ENCODE results near the gene STX17. TPM values are rescaled to one million over a fixed set of nuclear protein-coding genes. Genes with fewer than 3 reads are reported as not detected.

The STX17 gene
- total and polyA plus RNA-seq, 9 donors: 7.7 to 43.1 (median 32.1) TPM

DNA sequence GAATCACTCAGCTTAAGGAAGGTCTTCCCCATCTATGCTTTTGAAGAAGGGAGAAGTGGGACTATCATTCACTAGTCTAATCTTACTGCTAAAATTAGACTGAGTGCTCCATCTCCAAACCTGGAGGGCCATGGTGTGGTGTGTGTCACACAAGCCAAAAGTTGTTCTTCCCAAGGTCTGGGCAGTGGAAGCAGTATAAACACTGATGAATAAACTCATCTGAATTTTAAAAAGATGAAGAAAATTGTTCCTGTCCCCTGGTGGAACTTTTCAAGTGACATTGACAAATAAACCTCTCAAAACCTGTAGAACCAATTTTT lies 16.2 kb downstream of the STX17 start:
- no peak overlapping the region for H3K27ac ChIP-seq
- H3K36me3 ChIP-seq: no peaks in the 10 kb centered on the region
- TF ChIP-seq, protein P1, sequence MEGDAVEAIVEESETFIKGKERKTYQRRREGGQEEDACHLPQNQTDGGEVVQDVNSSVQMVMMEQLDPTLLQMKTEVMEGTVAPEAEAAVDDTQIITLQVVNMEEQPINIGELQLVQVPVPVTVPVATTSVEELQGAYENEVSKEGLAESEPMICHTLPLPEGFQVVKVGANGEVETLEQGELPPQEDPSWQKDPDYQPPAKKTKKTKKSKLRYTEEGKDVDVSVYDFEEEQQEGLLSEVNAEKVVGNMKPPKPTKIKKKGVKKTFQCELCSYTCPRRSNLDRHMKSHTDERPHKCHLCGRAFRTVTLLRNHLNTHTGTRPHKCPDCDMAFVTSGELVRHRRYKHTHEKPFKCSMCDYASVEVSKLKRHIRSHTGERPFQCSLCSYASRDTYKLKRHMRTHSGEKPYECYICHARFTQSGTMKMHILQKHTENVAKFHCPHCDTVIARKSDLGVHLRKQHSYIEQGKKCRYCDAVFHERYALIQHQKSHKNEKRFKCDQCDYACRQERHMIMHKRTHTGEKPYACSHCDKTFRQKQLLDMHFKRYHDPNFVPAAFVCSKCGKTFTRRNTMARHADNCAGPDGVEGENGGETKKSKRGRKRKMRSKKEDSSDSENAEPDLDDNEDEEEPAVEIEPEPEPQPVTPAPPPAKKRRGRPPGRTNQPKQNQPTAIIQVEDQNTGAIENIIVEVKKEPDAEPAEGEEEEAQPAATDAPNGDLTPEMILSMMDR (IDR thresholded peaks at IDR 0.05): no peak
- TF ChIP-seq EP300 (IDR thresholded peaks at IDR 0.05) (no peak), POLR2A (IDR thresholded peaks at IDR 0.05) (no peak)
- intact Hi-C loops (cut with DNase I): no loop called here
- H3K27me3 ChIP-seq: no peaks in the 10 kb centered on the region
- no peak overlapping the region for H3K4me3 ChIP-seq
- H3K9me3 ChIP-seq: peaks cover 0 to 4% of the 10 kb centered on the region in 2 donors
- DNase-seq: no peak
- H3K4me1 ChIP-seq (ENCODE audit: insufficient read depth): no peaks in the 10 kb centered on the region

DNA sequence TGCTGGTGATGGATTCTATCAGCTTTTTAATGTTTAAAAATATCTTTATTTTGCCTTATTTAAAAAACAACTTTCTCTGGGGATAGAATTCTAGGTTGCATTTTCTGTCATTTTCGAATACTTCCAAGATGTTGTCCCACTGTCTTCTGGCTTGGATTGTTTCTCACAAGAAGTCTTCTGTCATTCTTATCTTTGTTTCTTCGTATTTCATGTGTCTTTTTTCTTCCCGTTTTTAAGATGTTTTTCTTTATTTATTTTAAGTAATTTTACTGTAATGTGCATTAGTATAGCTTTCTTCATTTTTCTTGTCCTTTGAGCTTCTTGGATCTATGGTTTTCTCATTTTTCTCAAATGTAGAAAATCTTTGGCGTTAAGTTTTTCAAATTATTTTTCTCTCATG lies 19.1 kb downstream of the STX17 start:
- Histone ChIP-seq H3K9me3 (peaks cover 0 to 4% of the 10 kb centered on the region in 2 donors), H3K4me3 (no peak overlapping the region), H3K27me3 (no peaks in the 10 kb centered on the region), H3K4me1 (ENCODE audit: insufficient read depth) (no peaks in the 10 kb centered on the region), H3K27ac (no peak overlapping the region), H3K36me3 (no peaks in the 10 kb centered on the region)
- 94 to 97% (median 97%) methylated on average over 4 of the region's 4 CpGs for WGBS, 3 donors
- DNase-seq: no peak
- TF ChIP-seq, protein P1 (IDR thresholded peaks at IDR 0.05): no peak
- TF ChIP-seq POLR2A (IDR thresholded peaks at IDR 0.05) (no peak), EP300 (IDR thresholded peaks at IDR 0.05) (no peak)
- intact Hi-C loops (cut with DNase I): no loop called here

DNA sequence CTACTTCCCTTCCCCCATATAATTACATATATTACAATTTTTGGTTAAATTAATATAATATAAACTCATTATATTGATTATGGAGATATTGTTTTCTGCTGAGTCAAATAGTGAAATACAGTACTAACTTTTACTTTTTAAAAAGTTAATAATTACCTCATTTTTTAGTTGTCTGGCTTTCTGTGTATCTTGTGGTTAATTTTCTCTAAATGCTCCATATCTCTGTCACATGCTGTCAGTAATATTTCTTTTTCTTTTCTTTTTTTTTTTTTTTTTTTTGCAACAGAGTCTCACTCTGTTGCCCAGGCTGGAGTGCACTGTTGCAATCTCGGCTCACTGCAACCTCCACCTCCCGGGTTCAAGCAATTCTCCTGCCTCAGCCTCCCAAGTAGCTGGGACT lies 23.2 kb downstream of the STX17 start:
- no peak for TF ChIP-seq EP300 (IDR thresholded peaks at IDR 0.05)
- TF ChIP-seq POLR2A (IDR thresholded peaks at IDR 0.05): no peak
- TF ChIP-seq, protein P1 (IDR thresholded peaks at IDR 0.05): no peak
- WGBS, 3 donors: 92 to 100% (median 96%) methylated on average over 2 of the region's 2 CpGs
- peaks cover 0 to 4% of the 10 kb centered on the region in 2 donors for H3K9me3 ChIP-seq
- intact Hi-C loops (cut with DNase I): loop anchor here in 1 of 4 donors (10.0 kb wide), 1 partner anchor 55 kb away; no protein-coding TSS in a partner anchor
- no peaks in the 10 kb centered on the region for H3K36me3 ChIP-seq
- H3K27ac ChIP-seq: no peak overlapping the region
- DNase-seq: no peak
- H3K4me3 ChIP-seq: no peak overlapping the region
- no peaks in the 10 kb centered on the region for H3K27me3 ChIP-seq
- no peaks in the 10 kb centered on the region for H3K4me1 ChIP-seq (ENCODE audit: insufficient read depth)

- Histone ChIP-seq H3K36me3 (no peaks in the 10 kb centered on the region), H3K9me3 (peaks cover 0 to 4% of the 10 kb centered on the region in 2 donors), H3K27ac (no peak overlapping the region), H3K4me3 (no peak overlapping the region), H3K4me1 (ENCODE audit: insufficient read depth) (no peaks in the 10 kb centered on the region), H3K27me3 (no peaks in the 10 kb centered on the region)
- no peak for DNase-seq
- TF ChIP-seq, protein P1 (IDR thresholded peaks at IDR 0.05): no peak
- no peak for TF ChIP-seq POLR2A (IDR thresholded peaks at IDR 0.05)
- TF ChIP-seq EP300 (IDR thresholded peaks at IDR 0.05): no peak
- 92 to 98% (median 96%) methylated on average over 6 of the region's 6 CpGs for WGBS, 3 donors
- intact Hi-C loops (cut with DNase I): loop anchor here in 1 of 4 donors (10.0 kb wide), 1 partner anchor 56 kb away; no protein-coding TSS in a partner anchor
Observed at GRCh38 chr9:99931155-99931840, 24.8 kb downstream of the STX17 start.
